Measurements from ENCODE around the gene PDSS1. TPM values are rescaled to one million over a fixed set of nuclear protein-coding genes. Genes with fewer than 3 reads are reported as not detected.

The PDSS1 gene
- total RNA-seq, 2 experiments from 2014 or later = 16.1 to 18.8 TPM

GRCh38 chr10:26773633-26774032 lies 76.1 kb downstream of the PDSS1 start:
- ChIA-PET CTCF (interaction anchor here (1.0 to 1.7 kb wide), 3 partner anchors 8 to 48 kb away, joined by 4 to 5 read pairs (median 4); no protein-coding TSS in a partner anchor), POLR2A (no interaction called here)
- no peak overlapping the region for H3K4me3 Mint-ChIP-seq
- no peaks in the 10 kb centered on the region for H3K9me3 Mint-ChIP-seq
- intact Hi-C loops (cut with micrococcal nuclease) = no loop called here
- TF ChIP-seq, protein P1, sequence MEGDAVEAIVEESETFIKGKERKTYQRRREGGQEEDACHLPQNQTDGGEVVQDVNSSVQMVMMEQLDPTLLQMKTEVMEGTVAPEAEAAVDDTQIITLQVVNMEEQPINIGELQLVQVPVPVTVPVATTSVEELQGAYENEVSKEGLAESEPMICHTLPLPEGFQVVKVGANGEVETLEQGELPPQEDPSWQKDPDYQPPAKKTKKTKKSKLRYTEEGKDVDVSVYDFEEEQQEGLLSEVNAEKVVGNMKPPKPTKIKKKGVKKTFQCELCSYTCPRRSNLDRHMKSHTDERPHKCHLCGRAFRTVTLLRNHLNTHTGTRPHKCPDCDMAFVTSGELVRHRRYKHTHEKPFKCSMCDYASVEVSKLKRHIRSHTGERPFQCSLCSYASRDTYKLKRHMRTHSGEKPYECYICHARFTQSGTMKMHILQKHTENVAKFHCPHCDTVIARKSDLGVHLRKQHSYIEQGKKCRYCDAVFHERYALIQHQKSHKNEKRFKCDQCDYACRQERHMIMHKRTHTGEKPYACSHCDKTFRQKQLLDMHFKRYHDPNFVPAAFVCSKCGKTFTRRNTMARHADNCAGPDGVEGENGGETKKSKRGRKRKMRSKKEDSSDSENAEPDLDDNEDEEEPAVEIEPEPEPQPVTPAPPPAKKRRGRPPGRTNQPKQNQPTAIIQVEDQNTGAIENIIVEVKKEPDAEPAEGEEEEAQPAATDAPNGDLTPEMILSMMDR (IDR thresholded peaks at IDR 0.05) = no peak
- H3K27ac Mint-ChIP-seq = peak overlapping the region; percentile 16
- no peaks in the 10 kb centered on the region for H3K27me3 Mint-ChIP-seq
- H3K4me1 Mint-ChIP-seq (ENCODE audit: low read depth) = peaks cover 50% of the 10 kb centered on the region
- no peak for ATAC-seq
- DNase-seq = no peak
- H3K36me3 Mint-ChIP-seq (ENCODE audit: low read depth) = peaks cover 7% of the 10 kb centered on the region

DNA sequence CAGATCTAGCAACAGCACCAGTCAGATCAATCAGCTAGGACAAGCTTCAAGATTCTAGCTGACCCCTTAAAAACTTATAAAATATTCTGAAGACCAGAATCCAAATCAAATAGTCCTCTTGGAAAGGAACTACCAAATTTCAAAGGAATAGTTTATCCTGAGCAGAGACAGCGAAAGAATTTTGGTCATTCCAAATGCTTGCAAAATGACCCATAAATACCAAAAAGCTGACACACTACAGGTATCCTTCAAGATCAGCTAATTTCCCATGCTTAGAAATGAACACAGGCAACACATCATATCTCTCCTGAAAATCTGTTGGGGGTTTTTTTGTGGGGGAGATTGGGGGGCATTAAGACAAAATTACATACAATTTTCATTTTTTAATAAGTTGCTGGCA lies 78.8 kb downstream of the PDSS1 start:
- CTCF ChIA-PET = interaction anchor here (1.0 to 1.1 kb wide), 2 partner anchors 50 to 69 kb away, joined by 3 to 4 read pairs; no protein-coding TSS in a partner anchor
- H3K27ac Mint-ChIP-seq = no peak overlapping the region
- H3K4me3 Mint-ChIP-seq = no peak overlapping the region
- intact Hi-C loops (cut with micrococcal nuclease) = no loop called here
- no peak for DNase-seq
- TF ChIP-seq, protein P1 (IDR thresholded peaks at IDR 0.05) = no peak
- peaks cover 3% of the 10 kb centered on the region for H3K36me3 Mint-ChIP-seq (ENCODE audit: low read depth)
- ATAC-seq = no peak
- no peaks in the 10 kb centered on the region for H3K27me3 Mint-ChIP-seq
- H3K4me1 Mint-ChIP-seq (ENCODE audit: low read depth) = peaks cover 67% of the 10 kb centered on the region
- H3K9me3 Mint-ChIP-seq = no peaks in the 10 kb centered on the region
- POLR2A ChIA-PET = no interaction called here

GRCh38 chr10:26777686-26778085 lies 80.2 kb downstream of the PDSS1 start:
- ChIA-PET CTCF (no interaction called here), POLR2A (no interaction called here)
- peaks cover 7% of the 10 kb centered on the region for H3K36me3 Mint-ChIP-seq (ENCODE audit: low read depth)
- H3K9me3 Mint-ChIP-seq = no peaks in the 10 kb centered on the region
- intact Hi-C loops (cut with micrococcal nuclease) = no loop called here
- H3K4me3 Mint-ChIP-seq = no peak overlapping the region
- ATAC-seq (no peak), DNase-seq (no peak)
- TF ChIP-seq, protein P1 (IDR thresholded peaks at IDR 0.05) = no peak
- peaks cover 77% of the 10 kb centered on the region for H3K4me1 Mint-ChIP-seq (ENCODE audit: low read depth)
- no peaks in the 10 kb centered on the region for H3K27me3 Mint-ChIP-seq
- H3K27ac Mint-ChIP-seq = peak overlapping the region; percentile 17

GRCh38 chr10:26779176-26779860 lies 81.8 kb downstream of the PDSS1 start:
- ChIA-PET POLR2A (no interaction called here), CTCF (interaction anchor here (0.8 to 2.7 kb wide), 3 partner anchors 10 to 20 kb away, joined by 3 to 9 read pairs (median 3); no protein-coding TSS in a partner anchor)
- no peaks in the 10 kb centered on the region for H3K9me3 Mint-ChIP-seq
- H3K4me1 Mint-ChIP-seq (ENCODE audit: low read depth) = peaks cover 84% of the 10 kb centered on the region
- no peak overlapping the region for H3K27ac Mint-ChIP-seq
- DNase-seq (no peak), ATAC-seq (no peak)
- H3K36me3 Mint-ChIP-seq (ENCODE audit: low read depth) = peaks cover 4% of the 10 kb centered on the region
- TF ChIP-seq, protein P1 (IDR thresholded peaks at IDR 0.05) = no peak
- H3K27me3 Mint-ChIP-seq = no peaks in the 10 kb centered on the region
- H3K4me3 Mint-ChIP-seq = no peak overlapping the region
- intact Hi-C loops (cut with micrococcal nuclease) = no loop called here

GRCh38 chr10:26780106-26780792 lies 82.7 kb downstream of the PDSS1 start:
- ATAC-seq (no peak), DNase-seq (no peak)
- ChIA-PET POLR2A (interaction anchor here (0.6 kb wide), 1 partner anchor 18 kb away, joined by 3 read pairs; no protein-coding TSS in a partner anchor), CTCF (interaction anchor here (0.8 to 2.7 kb wide), 7 partner anchors 9 to 102 kb away, joined by 3 to 9 read pairs (median 3); no protein-coding TSS in a partner anchor)
- intact Hi-C loops (cut with micrococcal nuclease) = no loop called here
- Mint-ChIP-seq H3K4me1 (ENCODE audit: low read depth) (peaks cover 87% of the 10 kb centered on the region), H3K36me3 (ENCODE audit: low read depth) (peaks cover 4% of the 10 kb centered on the region), H3K27ac (no peak overlapping the region), H3K27me3 (no peaks in the 10 kb centered on the region), H3K9me3 (no peaks in the 10 kb centered on the region), H3K4me3 (no peak overlapping the region)
- TF ChIP-seq, protein P1 (IDR thresholded peaks at IDR 0.05) = no peak

All from activated CD8-positive, alpha-beta T cell treated with anti-CD3 and anti-CD28 coated beads for 36 hours (primary cell).